Measurements from ENCODE around the gene CTBP2. TPM values are rescaled to one million over a fixed set of nuclear protein-coding genes. Genes with fewer than 3 reads are reported as not detected.

Gene CTBP2
- total RNA-seq, 1 experiment from 2014 or later = 125 TPM

DNA sequence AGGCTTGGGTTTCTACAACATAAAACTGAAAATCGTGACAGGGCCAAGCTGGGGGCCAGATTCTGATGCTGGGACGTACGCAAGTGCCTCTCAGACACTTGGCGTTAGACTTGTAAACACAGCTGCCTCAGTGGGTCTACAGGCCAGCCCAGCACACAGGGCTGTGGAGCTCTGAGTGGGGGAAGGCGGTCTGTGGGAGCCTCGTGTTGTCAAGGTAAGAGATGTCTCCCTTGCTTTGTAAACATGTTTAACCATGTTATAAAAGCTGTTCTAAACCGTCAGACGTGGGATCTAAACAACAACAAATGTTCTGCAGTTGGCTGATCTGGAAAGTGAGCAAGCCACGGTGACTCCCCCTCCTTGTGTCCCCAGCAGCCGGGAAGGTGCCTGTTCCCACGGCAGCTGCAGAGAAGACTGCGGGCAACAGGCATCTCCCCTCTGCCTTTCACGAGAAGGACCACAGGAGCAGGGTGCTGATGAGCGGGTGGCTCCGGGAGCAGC is 150.7 kb downstream of the CTBP2 start:
- Histone ChIP-seq H3K4me3 (ENCODE audit: low read depth in 2 of 2, low read length in 2 of 2) (no peak overlapping the region), H3K27me3 (ENCODE audit: control insufficient read depth, insufficient read depth, low read length) (no peaks in the 10 kb centered on the region), H3K4me1 (ENCODE audit: control insufficient read depth, insufficient read depth, low read length) (no peaks in the 10 kb centered on the region), H3K36me3 (ENCODE audit: control insufficient read depth, insufficient read depth, low read length) (no peaks in the 10 kb centered on the region; the same call in none of the 2 replicates), H3K9me3 (ENCODE audit: control insufficient read depth, insufficient read depth, low read depth, low read length) (no peaks in the 10 kb centered on the region), H3K27ac (ENCODE audit: low read length) (no peak overlapping the region)
- CTCF ChIA-PET = interaction anchor here (0.6 kb wide), 1 partner anchor 1530 kb away, joined by 5 read pairs; no protein-coding TSS in a partner anchor
- intact Hi-C loops (cut with micrococcal nuclease; ENCODE audit: unreplicated experiment) (no loop called here), in situ Hi-C loops (cut with HindIII; ENCODE audit: low pct_unique_long_range_greater_than_20kb, low sequenced_read_pairs) (no loop called here)
- ATAC-seq = no peak
- TF ChIP-seq SIN3A (IDR thresholded peaks at IDR 0.05; ENCODE audit: borderline replicate concordance, insufficient read depth, low read depth, low read length) (no peak), REST (IDR thresholded peaks at IDR 0.05; ENCODE audit: insufficient read depth in 1 of 2, low read depth in 2 of 2, low read length in 1 of 2) (no peak), POLR2AphosphoS5 (IDR thresholded peaks at IDR 0.05; ENCODE audit: low read depth, low read length) (no peak), TCF7L2 (IDR thresholded peaks at IDR 0.05; ENCODE audit: low read depth, low read length) (no peak)
- TF ChIP-seq, protein P1, sequence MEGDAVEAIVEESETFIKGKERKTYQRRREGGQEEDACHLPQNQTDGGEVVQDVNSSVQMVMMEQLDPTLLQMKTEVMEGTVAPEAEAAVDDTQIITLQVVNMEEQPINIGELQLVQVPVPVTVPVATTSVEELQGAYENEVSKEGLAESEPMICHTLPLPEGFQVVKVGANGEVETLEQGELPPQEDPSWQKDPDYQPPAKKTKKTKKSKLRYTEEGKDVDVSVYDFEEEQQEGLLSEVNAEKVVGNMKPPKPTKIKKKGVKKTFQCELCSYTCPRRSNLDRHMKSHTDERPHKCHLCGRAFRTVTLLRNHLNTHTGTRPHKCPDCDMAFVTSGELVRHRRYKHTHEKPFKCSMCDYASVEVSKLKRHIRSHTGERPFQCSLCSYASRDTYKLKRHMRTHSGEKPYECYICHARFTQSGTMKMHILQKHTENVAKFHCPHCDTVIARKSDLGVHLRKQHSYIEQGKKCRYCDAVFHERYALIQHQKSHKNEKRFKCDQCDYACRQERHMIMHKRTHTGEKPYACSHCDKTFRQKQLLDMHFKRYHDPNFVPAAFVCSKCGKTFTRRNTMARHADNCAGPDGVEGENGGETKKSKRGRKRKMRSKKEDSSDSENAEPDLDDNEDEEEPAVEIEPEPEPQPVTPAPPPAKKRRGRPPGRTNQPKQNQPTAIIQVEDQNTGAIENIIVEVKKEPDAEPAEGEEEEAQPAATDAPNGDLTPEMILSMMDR (IDR thresholded peaks at IDR 0.05) = no peak
- POLR2A ChIA-PET = no interaction called here
- TSS peak; percentile 18 for BruUV-seq (replicated peaks)
- no peak for DNase-seq (ENCODE audit: low read depth, low spot score)

DNA sequence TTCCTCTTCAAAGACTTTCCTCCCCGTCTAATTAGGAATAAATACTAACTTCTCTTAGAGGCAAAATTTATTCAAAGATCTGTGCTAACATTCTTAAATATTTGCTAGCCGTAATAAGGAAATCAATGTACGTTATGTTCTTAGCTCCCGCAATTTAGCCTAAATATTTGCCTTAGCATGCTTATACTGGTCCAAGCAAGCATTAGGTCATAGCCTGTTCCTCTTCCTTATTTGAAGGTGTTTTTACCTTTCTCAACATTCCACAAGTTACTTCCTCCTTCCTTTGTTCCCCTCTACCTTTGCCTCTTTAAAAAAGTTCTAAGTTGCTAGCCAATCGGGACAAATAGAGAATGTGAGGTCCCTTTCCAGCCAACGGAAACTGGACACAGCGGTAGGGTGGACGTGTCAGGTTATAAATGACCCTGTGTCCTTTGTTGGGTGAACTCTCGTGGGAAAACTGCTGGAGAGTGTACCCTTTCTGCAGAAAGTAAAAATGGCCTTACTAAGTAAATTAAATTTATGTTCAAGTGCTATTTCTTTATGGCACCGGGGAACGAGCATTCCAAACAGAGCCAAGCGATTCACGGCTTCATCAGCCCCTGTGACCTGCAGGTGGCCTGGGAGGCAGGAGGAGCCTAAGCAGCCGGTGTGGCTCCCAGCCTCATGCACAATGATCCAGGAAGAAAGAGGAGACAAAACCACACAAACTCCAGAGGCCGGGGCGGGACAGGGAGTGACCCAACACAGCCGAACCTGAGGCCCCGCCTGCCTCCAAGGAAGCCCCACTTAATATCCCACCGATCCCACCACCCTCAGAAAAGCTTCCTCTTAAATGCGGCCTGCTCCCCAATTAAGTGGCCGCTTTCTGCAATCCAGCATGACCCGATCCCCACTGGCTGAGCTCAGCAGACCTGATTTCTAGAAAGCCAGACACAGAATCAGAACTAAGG is 151.4 kb downstream of the CTBP2 start:
- Histone ChIP-seq H3K27me3 (ENCODE audit: control insufficient read depth, insufficient read depth, low read length) (no peaks in the 10 kb centered on the region), H3K4me3 (ENCODE audit: low read depth in 2 of 2, low read length in 2 of 2) (no peak overlapping the region), H3K27ac (ENCODE audit: low read length) (no peak overlapping the region), H3K4me1 (ENCODE audit: control insufficient read depth, insufficient read depth, low read length) (no peaks in the 10 kb centered on the region), H3K36me3 (ENCODE audit: control insufficient read depth, insufficient read depth, low read length) (no peaks in the 10 kb centered on the region; the same call in none of the 2 replicates), H3K9me3 (ENCODE audit: control insufficient read depth, insufficient read depth, low read depth, low read length) (no peaks in the 10 kb centered on the region)
- no TSS peak for BruUV-seq (replicated peaks)
- ChIA-PET POLR2A (no interaction called here), CTCF (no interaction called here)
- no peak for TF ChIP-seq SIN3A (IDR thresholded peaks at IDR 0.05; ENCODE audit: borderline replicate concordance, insufficient read depth, low read depth, low read length)
- TF ChIP-seq, protein P1 (IDR thresholded peaks at IDR 0.05) = no peak
- no peak for TF ChIP-seq TCF7L2 (IDR thresholded peaks at IDR 0.05; ENCODE audit: low read depth, low read length)
- no peak for TF ChIP-seq REST (IDR thresholded peaks at IDR 0.05; ENCODE audit: insufficient read depth in 1 of 2, low read depth in 2 of 2, low read length in 1 of 2)
- TF ChIP-seq POLR2AphosphoS5 (IDR thresholded peaks at IDR 0.05; ENCODE audit: low read depth, low read length) = no peak
- in situ Hi-C loops (cut with HindIII; ENCODE audit: low pct_unique_long_range_greater_than_20kb, low sequenced_read_pairs) = no loop called here
- DNase-seq (ENCODE audit: low read depth, low spot score) (no peak), ATAC-seq (no peak)
- intact Hi-C loops (cut with micrococcal nuclease; ENCODE audit: unreplicated experiment) = no loop called here

Data from Panc1 (cell line).